Mesendoderm (in vitro differentiated cells): ENCODE data around the gene RPS17.

ENCODE experiments used
- DNase-seq: peaks from one replicate; pipeline ENCODE4 v3.0.0; 2013
- H2AK5ac ChIP-seq: 2 replicates; pipeline ENCODE4 v1.6.1; 2013; ENCODE audit warnings: low read length, inconsistent platforms
- H2BK120ac ChIP-seq: 2 replicates; pipeline ENCODE4 v1.6.1; 2013; ENCODE audit warnings: low read depth, mild to moderate bottlenecking, low read length, moderate library complexity, mixed read lengths
- H2BK15ac ChIP-seq: replicated peaks from 2 replicates; pipeline ENCODE4 v1.6.1; 2013; ENCODE audit warnings: low read depth, mild to moderate bottlenecking, moderate library complexity
- H2BK5ac ChIP-seq: 2 replicates; pipeline ENCODE4 v1.6.1; 2013; ENCODE audit warnings: low read length, inconsistent platforms
- H3K18ac ChIP-seq: 2 replicates; pipeline ENCODE4 v1.6.1; 2013; ENCODE audit warnings: mild to moderate bottlenecking, low read length, mixed read lengths
- H3K23ac ChIP-seq: one replicate; pipeline ENCODE4 v1.6.1; 2013; ENCODE audit warnings: low read length
- H3K27ac ChIP-seq: 2 replicates; pipeline ENCODE4 v1.5.1; 2013; ENCODE audit warnings: low read depth, mild to moderate bottlenecking, inconsistent platforms, low read length, moderate library complexity
- H3K27me3 ChIP-seq: 2 replicates; pipeline ENCODE4 v1.6.1; 2013; ENCODE audit warnings: low read length, control low read depth, mild to moderate bottlenecking, inconsistent platforms; ENCODE audit not compliant: insufficient read depth, poor library complexity
- H3K36me3 ChIP-seq: 2 replicates; pipeline ENCODE4 v1.6.1; 2013; ENCODE audit warnings: low read length, inconsistent platforms; ENCODE audit not compliant: control insufficient read depth, insufficient read depth
- H3K4ac ChIP-seq: one replicate; pipeline ENCODE4 v1.6.1; 2013; ENCODE audit warnings: low read depth, mild to moderate bottlenecking, low read length, moderate library complexity
- H3K4me1 ChIP-seq: 2 replicates; pipeline ENCODE4 v1.6.1; 2013; ENCODE audit warnings: low read depth, low read length, inconsistent platforms; ENCODE audit not compliant: control insufficient read depth
- H3K4me2 ChIP-seq: 2 replicates; pipeline ENCODE4 v1.6.1; 2013; ENCODE audit warnings: low read length
- H3K4me3 ChIP-seq: 2 replicates; pipeline ENCODE4 v1.5.1; 2013; ENCODE audit warnings: mild to moderate bottlenecking, low read length
- H3K56ac ChIP-seq: one replicate; pipeline ENCODE4 v1.6.1; 2013; ENCODE audit warnings: low read length
- H3K79me1 ChIP-seq: 2 replicates; pipeline ENCODE4 v1.6.1; 2013; ENCODE audit warnings: low read length, inconsistent platforms
- H3K79me2 ChIP-seq: 2 replicates; pipeline ENCODE4 v1.6.1; 2013; ENCODE audit warnings: mild to moderate bottlenecking, low read length; ENCODE audit not compliant: control insufficient read depth, insufficient read depth
- H3K9ac ChIP-seq: 2 replicates; pipeline ENCODE4 v1.6.1; 2013; ENCODE audit warnings: low read length, inconsistent platforms
- H4K5ac ChIP-seq: one replicate; pipeline ENCODE4 v1.6.1; 2013; ENCODE audit warnings: low read length
- H4K8ac ChIP-seq: one replicate; pipeline ENCODE4 v1.6.1; 2013; ENCODE audit warnings: low read depth, mild to moderate bottlenecking, control low read depth, low read length, moderate library complexity
- WGBS: extraction: QIAGEN DNeasy Blood & Tissue Kit; methylation state at CpG from one replicate; pipeline ENCODE4 v1.1.7; 2013; ENCODE audit warnings: low lambda C conversion rate, missing lambda C conversion rate; ENCODE audit not compliant: insufficient coverage; ENCODE audit errors: extremely low coverage; 5-methylcytosine and 5-hydroxymethylcytosine counted together

Gene RPS17

GRCh38 chr15:82572986-82573385 is 32.7 kb upstream of the RPS17 start:
- DNase-seq, result no peak
- WGBS, result no CpG with 5 or more reads among the region's 3 CpGs

GRCh38 chr15:82572311-82572710 is 32.1 kb upstream of the RPS17 start:
- H3K27ac ChIP-seq, result no peak overlapping the region

More at GRCh38 chr15:82572986-82573385, 32.7 kb upstream of the RPS17 start:
- Histone ChIP-seq H3K4me2 (no peak overlapping the region), H3K27me3 (no peaks in the 10 kb centered on the region), H2BK5ac (no peak overlapping the region), H2BK15ac (no peak overlapping the region), H3K23ac (no peak overlapping the region), H3K4ac (no peak overlapping the region), H2BK120ac (no peak overlapping the region), H3K9ac (no peak overlapping the region), H4K8ac (no peak overlapping the region), H4K5ac (no peak overlapping the region), H3K18ac (no peak overlapping the region), H3K4me1 (peaks cover 5% of the 10 kb centered on the region), H3K79me2 (no peaks in the 10 kb centered on the region), H3K4me3 (no peak overlapping the region), H2AK5ac (no peak overlapping the region), H3K36me3 (no peaks in the 10 kb centered on the region), H3K56ac (no peak overlapping the region), H3K79me1 (no peaks in the 10 kb centered on the region), H3K27ac (no peak overlapping the region)

GRCh38 chr15:82571722-82572222 is 31.5 kb upstream of the RPS17 start:
- no peak overlapping the region for H3K27ac ChIP-seq
- no peak overlapping the region for H3K4ac ChIP-seq
- no peak overlapping the region for H2BK120ac ChIP-seq
- H4K8ac ChIP-seq, result no peak overlapping the region
- no peaks in the 10 kb centered on the region for H3K79me1 ChIP-seq
- H4K5ac ChIP-seq, result no peak overlapping the region
- H3K27me3 ChIP-seq, result no peaks in the 10 kb centered on the region
- H2BK15ac ChIP-seq, result no peak overlapping the region
- H3K36me3 ChIP-seq, result no peaks in the 10 kb centered on the region
- no peak overlapping the region for H3K23ac ChIP-seq
- H2BK5ac ChIP-seq, result no peak overlapping the region
- H3K56ac ChIP-seq, result peak overlapping the region; percentile 74
- peak; percentile 87 for DNase-seq
- H3K4me3 ChIP-seq, result no peak overlapping the region
- peak overlapping the region; percentile 34 for H3K4me2 ChIP-seq
- no peaks in the 10 kb centered on the region for H3K79me2 ChIP-seq
- no peak overlapping the region for H3K18ac ChIP-seq
- WGBS, result no CpG with 5 or more reads among the region's 17 CpGs
- peaks cover 5% of the 10 kb centered on the region for H3K4me1 ChIP-seq
- H2AK5ac ChIP-seq, result no peak overlapping the region
- H3K9ac ChIP-seq, result peak overlapping the region; percentile 44

More at GRCh38 chr15:82572311-82572710, 32.1 kb upstream of the RPS17 start:
- Histone ChIP-seq H3K23ac (peak overlapping the region; percentile 29), H3K4me1 (peaks cover 5% of the 10 kb centered on the region), H3K18ac (no peak overlapping the region), H4K5ac (no peak overlapping the region), H3K4ac (no peak overlapping the region), H2BK15ac (no peak overlapping the region), H3K9ac (no peak overlapping the region), H3K4me2 (no peak overlapping the region), H3K27me3 (no peaks in the 10 kb centered on the region), H3K79me1 (no peaks in the 10 kb centered on the region), H3K36me3 (no peaks in the 10 kb centered on the region), H3K56ac (peak overlapping the region; percentile 40), H3K4me3 (no peak overlapping the region), H2BK5ac (no peak overlapping the region), H3K79me2 (no peaks in the 10 kb centered on the region), H4K8ac (no peak overlapping the region), H2AK5ac (no peak overlapping the region), H2BK120ac (no peak overlapping the region)
- DNase-seq, result no peak
- WGBS, result no CpG with 5 or more reads among the region's 5 CpGs

- Histone ChIP-seq H3K9ac (no peak overlapping the region), H3K4ac (no peak overlapping the region), H3K79me1 (no peaks in the 10 kb centered on the region), H3K4me1 (peaks cover 5% of the 10 kb centered on the region), H3K27me3 (no peaks in the 10 kb centered on the region), H3K27ac (no peak overlapping the region), H3K79me2 (no peaks in the 10 kb centered on the region), H3K18ac (no peak overlapping the region), H4K5ac (no peak overlapping the region), H3K56ac (peak overlapping the region; percentile 74), H4K8ac (no peak overlapping the region), H3K4me3 (no peak overlapping the region), H2BK120ac (no peak overlapping the region), H2AK5ac (no peak overlapping the region), H3K36me3 (no peaks in the 10 kb centered on the region), H3K23ac (no peak overlapping the region), H2BK15ac (no peak overlapping the region), H2BK5ac (no peak overlapping the region), H3K4me2 (no peak overlapping the region)
- DNase-seq, result peak; percentile 46
- no CpG with 5 or more reads among the region's 7 CpGs for WGBS
Observed at GRCh38 chr15:82570721-82571508, 30.7 kb upstream of the RPS17 start.

GRCh38 chr15:82569834-82570233 is 29.6 kb upstream of the RPS17 start:
- DNase-seq, result no peak
- no peak overlapping the region for H3K23ac ChIP-seq
- H3K4me2 ChIP-seq, result no peak overlapping the region
- no peak overlapping the region for H3K27ac ChIP-seq
- no peak overlapping the region for H3K18ac ChIP-seq
- H3K56ac ChIP-seq, result no peak overlapping the region
- no peak overlapping the region for H3K4me3 ChIP-seq
- H2BK15ac ChIP-seq, result no peak overlapping the region
- H3K4ac ChIP-seq, result no peak overlapping the region
- no peak overlapping the region for H2BK120ac ChIP-seq
- H2AK5ac ChIP-seq, result no peak overlapping the region
- H4K8ac ChIP-seq, result no peak overlapping the region
- no CpG with 5 or more reads among the region's 4 CpGs for WGBS
- H2BK5ac ChIP-seq, result no peak overlapping the region
- no peak overlapping the region for H3K9ac ChIP-seq
- H3K36me3 ChIP-seq, result no peaks in the 10 kb centered on the region
- no peak overlapping the region for H4K5ac ChIP-seq
- H3K4me1 ChIP-seq, result peaks cover 5% of the 10 kb centered on the region
- no peaks in the 10 kb centered on the region for H3K27me3 ChIP-seq
- H3K79me2 ChIP-seq, result no peaks in the 10 kb centered on the region
- no peaks in the 10 kb centered on the region for H3K79me1 ChIP-seq
